Uterus (tissue), 4 donors: ENCODE results near the gene SLC39A12. TPM values are rescaled to one million over a fixed set of nuclear protein-coding genes. Genes with fewer than 3 reads are reported as not detected.
"Not testable (repeated sequence)": the region's sequence is repeated elsewhere in the genome, so short reads cannot be mapped to it uniquely, and the experiment has no call there.

Experiments used
- DNase-seq, 2 donors: peaks; one replicate each; pipeline ENCODE4 v3.0.0-alpha.2; 2019 to 2020
- H3K27ac ChIP-seq, 2 donors: fragments of 200-600 bp; sonication (generic); 1 replicate in 1 of 2; 2 replicates in 1 of 2; pipeline ENCODE4 v1.5.1; 2016 to 2018
- H3K27me3 ChIP-seq, 2 donors: fragments of 200-600 bp; sonication (generic); one replicate each; pipeline ENCODE4 v1.5.1; 2018 to 2019; ENCODE audit warnings: control low read depth in 1 of 2
- H3K36me3 ChIP-seq, 2 donors: fragments of 200-600 bp; sonication (generic); one replicate each; pipeline ENCODE4 v1.5.1; 2019; ENCODE audit warnings: control low read depth in 1 of 2
- H3K4me1 ChIP-seq, 2 donors: fragments of 200-600 bp; sonication (generic); one replicate each; pipeline ENCODE4 v1.5.1; 2018 to 2019; ENCODE audit warnings: control low read depth in 1 of 2
- H3K4me3 ChIP-seq, 2 donors: fragments of 200-600 bp; sonication (generic); 1 replicate in 1 of 2; 2 replicates in 1 of 2; pipeline ENCODE4 v1.5.1; 2018 to 2019; ENCODE audit warnings: mild to moderate bottlenecking in 1 of 2
- H3K9me3 ChIP-seq, 2 donors: fragments of 200-600 bp; sonication (generic); one replicate each; pipeline ENCODE4 v1.5.1; 2019; ENCODE audit warnings: control low read depth in 1 of 2
- CTCF ChIP-seq, 4 experiments: fragments of 200-600 bp in 2 of 4; fragments of 450-650 bp in 2 of 4; sonication (generic) in 2 of 4; IDR thresholded peaks; one replicate each; pipeline ENCODE4 v1.5.1; 2016 to 2019; ENCODE audit warnings: antibody characterized with exemption in 4 of 4, mild to moderate bottlenecking in 2 of 4, moderate library complexity in 1 of 4
- POLR2A ChIP-seq, 2 donors: fragments of 450-650 bp; IDR thresholded peaks; one replicate each; pipeline ENCODE4 v1.6.1; 2016; ENCODE audit warnings: antibody characterized with exemption in 2 of 2, mild to moderate bottlenecking in 1 of 2, moderate library complexity in 1 of 2
- intact Hi-C: fragments of 100-400 bp; cut with DNase I; formaldehyde crosslinking; loops from one replicate; pipeline ENCODE4 v1.15.1; 2023; ENCODE audit warnings: low total_unique reads
- total RNA-seq, 4 donors: library from RNA; depleted of rRNA in 3 of 4; stranded (reverse); fragments of >200 nt in 3 of 4; gene quantifications; one replicate each; pipeline versions ENCODE4 v1.1.0 to v1.2.4, GENCODE V29; 2014 to 2023
- donor health status: DM: yes; HTN: yes; CAD: no.

SLC39A12 gene
- total RNA-seq, 4 donors from 2014 or later, result not detected

- Histone ChIP-seq H3K36me3 (no peaks in the 10 kb centered on the region), H3K4me3 (no peak overlapping the region), H3K4me1 (no peaks in the 10 kb centered on the region), H3K27ac (no peak overlapping the region), H3K27me3 (no peaks in the 10 kb centered on the region), H3K9me3 (no peaks in the 10 kb centered on the region)
- no peak for DNase-seq
- intact Hi-C loops, result no loop called here
- TF ChIP-seq CTCF (IDR thresholded peaks at IDR 0.05) (no peak), POLR2A (IDR thresholded peaks at IDR 0.05) (no peak)
Measured at GRCh38 chr10:17918187-17918903, 33.4 kb upstream of the SLC39A12 start.

GRCh38 chr10:17921378-17921777 lies 30.3 kb upstream of the SLC39A12 start:
- no peak for TF ChIP-seq CTCF (IDR thresholded peaks at IDR 0.05)
- TF ChIP-seq POLR2A (IDR thresholded peaks at IDR 0.05), result no peak
- no peaks in the 10 kb centered on the region for H3K4me1 ChIP-seq
- H3K9me3 ChIP-seq, result no peaks in the 10 kb centered on the region
- no peaks in the 10 kb centered on the region for H3K36me3 ChIP-seq
- H3K4me3 ChIP-seq, result no peak overlapping the region
- no peak overlapping the region for H3K27ac ChIP-seq
- H3K27me3 ChIP-seq, result no peaks in the 10 kb centered on the region
- DNase-seq, result no peak
- intact Hi-C loops, result no loop called here

GRCh38 chr10:17923728-17924127 lies 28.0 kb upstream of the SLC39A12 start:
- TF ChIP-seq CTCF (IDR thresholded peaks at IDR 0.05) (no peak), POLR2A (IDR thresholded peaks at IDR 0.05) (no peak)
- DNase-seq, result peak; percentile 37 to 41
- intact Hi-C loops, result no loop called here
- Histone ChIP-seq H3K36me3 (no peaks in the 10 kb centered on the region), H3K9me3 (no peaks in the 10 kb centered on the region), H3K4me1 (no peaks in the 10 kb centered on the region), H3K4me3 (no peak overlapping the region), H3K27ac (peak overlapping the region in 1 of 2 donors; percentile 27), H3K27me3 (no peaks in the 10 kb centered on the region)

GRCh38 chr10:17943033-17943745 lies 8.5 kb upstream of the SLC39A12 start:
- intact Hi-C loops, result no loop called here
- TF ChIP-seq CTCF (IDR thresholded peaks at IDR 0.05) (no peak), POLR2A (IDR thresholded peaks at IDR 0.05) (no peak)
- H3K36me3 ChIP-seq, result no peaks in the 10 kb centered on the region
- no peaks in the 10 kb centered on the region for H3K27me3 ChIP-seq
- no peak overlapping the region for H3K4me3 ChIP-seq
- H3K4me1 ChIP-seq, result no peaks in the 10 kb centered on the region
- no peak overlapping the region for H3K27ac ChIP-seq
- no peaks in the 10 kb centered on the region for H3K9me3 ChIP-seq
- DNase-seq, result no peak

GRCh38 chr10:17950269-17950668 lies 1.4 kb upstream of the SLC39A12 start:
- H3K27ac ChIP-seq, H3K27me3 ChIP-seq, DNase-seq, intact Hi-C loops, H3K9me3 ChIP-seq, H3K4me1 ChIP-seq, H3K36me3 ChIP-seq, H3K4me3 ChIP-seq: not testable (repeated sequence)
